HEK293 (cell line): Measurements from ENCODE around the gene PIK3AP1.

Experiments used
- BCL11A ChIP-seq: fragments of 450-650 bp; formaldehyde crosslinking; IDR thresholded peaks from 2 replicates; pipeline ENCODE4 v1.5.1; 2016; ENCODE audit warnings: low read depth, missing biosample characterization, missing genetic modification characterization
- MZF1 ChIP-seq: fragments of 450-650 bp; formaldehyde crosslinking; IDR thresholded peaks from 2 replicates; pipeline ENCODE4 v1.5.1; 2017; ENCODE audit warnings: missing biosample characterization, missing genetic modification characterization, borderline replicate concordance
- YY1 ChIP-seq: fragments of 450-650 bp; formaldehyde crosslinking; IDR thresholded peaks from 2 replicates; pipeline ENCODE4 v1.5.1; 2018; ENCODE audit warnings: missing biosample characterization, missing genetic modification characterization
- ZFP41 ChIP-seq: fragments of 450-650 bp; formaldehyde crosslinking; IDR thresholded peaks from 2 replicates; pipeline ENCODE4 v1.5.1; 2016; ENCODE audit warnings: missing biosample characterization, missing genetic modification characterization, borderline replicate concordance
- ZNF221 ChIP-seq: fragments of 450-650 bp; formaldehyde crosslinking; IDR thresholded peaks from 2 replicates; pipeline ENCODE4 v1.5.1; 2017; ENCODE audit warnings: missing biosample characterization, missing genetic modification characterization, borderline replicate concordance
- ZNF24 ChIP-seq: fragments of 450-650 bp; formaldehyde crosslinking; IDR thresholded peaks from 2 replicates; pipeline ENCODE4 v1.5.1; 2016; ENCODE audit warnings: missing biosample characterization, missing genetic modification characterization
- ZNF274 ChIP-seq, 2 experiments: fragments of 200-500 bp in 1 of 2; fragments of 450-650 bp in 1 of 2; sonication (Bioruptor generic) in 1 of 2; formaldehyde crosslinking in 1 of 2; IDR thresholded peaks; 2 replicates each; pipeline versions ENCODE4 v1.5.1 to v1.6.1; 2014 to 2016; ENCODE audit warnings: borderline replicate concordance in 1 of 2, inconsistent platforms in 1 of 2, low read length in 1 of 2, missing biosample characterization in 1 of 2, missing genetic modification characterization in 1 of 2
- ZNF335 ChIP-seq: fragments of 450-650 bp; formaldehyde crosslinking; conservative IDR thresholded peaks from 2 replicates; pipeline ENCODE4 v1.5.1; 2016; ENCODE audit warnings: missing biosample characterization, missing genetic modification characterization
- ZNF423 ChIP-seq: fragments of 450-650 bp; formaldehyde crosslinking; IDR thresholded peaks from 2 replicates; pipeline ENCODE4 v1.5.1; 2016; ENCODE audit warnings: missing biosample characterization, missing genetic modification characterization
- ZNF830 ChIP-seq: fragments of 450-650 bp; IDR thresholded peaks from 2 replicates; pipeline ENCODE4 v1.5.0; 2018; ENCODE audit warnings: missing biosample characterization, missing genetic modification characterization, low read depth, mild to moderate bottlenecking, moderate library complexity
- ZNF837 ChIP-seq: fragments of 450-650 bp; formaldehyde crosslinking; IDR thresholded peaks from 2 replicates; pipeline ENCODE4 v1.5.1; 2016; ENCODE audit warnings: missing biosample characterization, missing genetic modification characterization
- ZSCAN30 ChIP-seq: fragments of 450-650 bp; IDR thresholded peaks from 2 replicates; pipeline ENCODE4 v1.5.1; 2018; ENCODE audit warnings: missing biosample characterization, mild to moderate bottlenecking, missing genetic modification characterization, moderate library complexity
- TF ChIP-seq, protein P1 (sequence below): fragments of 450-650 bp; formaldehyde crosslinking; IDR thresholded peaks from 2 replicates; pipeline ENCODE4 v1.5.1; 2016; ENCODE audit warnings: missing biosample characterization, missing genetic modification characterization
- TF ChIP-seq, protein P2 (sequence below): fragments of 450-650 bp; formaldehyde crosslinking; optimal IDR thresholded peaks from 2 replicates; pipeline ENCODE3; 2016; ENCODE audit warnings: missing biosample characterization, mild to moderate bottlenecking, missing genetic modification characterization

DNA sequence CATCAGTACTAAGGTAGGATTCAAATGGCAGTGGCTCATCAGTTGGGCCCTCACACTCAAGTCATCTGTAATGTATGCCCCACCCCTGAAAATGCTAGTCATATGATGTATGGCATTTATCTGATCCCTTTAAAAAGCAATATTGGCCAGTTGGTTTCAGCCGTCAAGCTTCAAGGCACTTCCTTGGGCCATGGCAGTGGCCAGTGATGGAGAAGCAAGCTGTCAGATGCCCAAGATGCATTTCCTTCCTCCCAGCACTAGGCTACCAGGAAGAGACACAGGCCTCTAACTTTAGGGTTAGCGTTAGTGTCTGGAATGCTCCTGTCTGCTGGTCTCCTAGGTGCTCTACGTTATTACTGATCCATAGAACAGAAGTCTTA is 64.1 kb downstream of the PIK3AP1 start:
- TF ChIP-seq MZF1 (tag by site-specific recombination) (no peak), YY1 (tag by site-specific recombination) (no peak), BCL11A (tag by site-specific recombination) (no peak), ZNF335 (tag by site-specific recombination) (no peak), ZNF830 (tag by site-specific recombination) (no peak), ZNF423 (tag by site-specific recombination) (no peak), ZNF274 (IDR thresholded peaks at IDR 0.05; ENCODE audit: low read length) (no peak), ZNF274 (tag by site-specific recombination; IDR thresholded peaks at IDR 0.05; ENCODE audit: borderline replicate concordance) (no peak), ZFP41 (tag by site-specific recombination) (no peak), ZNF24 (tag by site-specific recombination) (no peak), ZNF837 (tag by site-specific recombination) (no peak), ZSCAN30 (tag by site-specific recombination) (no peak), ZNF221 (no peak)
- TF ChIP-seq, protein P1, sequence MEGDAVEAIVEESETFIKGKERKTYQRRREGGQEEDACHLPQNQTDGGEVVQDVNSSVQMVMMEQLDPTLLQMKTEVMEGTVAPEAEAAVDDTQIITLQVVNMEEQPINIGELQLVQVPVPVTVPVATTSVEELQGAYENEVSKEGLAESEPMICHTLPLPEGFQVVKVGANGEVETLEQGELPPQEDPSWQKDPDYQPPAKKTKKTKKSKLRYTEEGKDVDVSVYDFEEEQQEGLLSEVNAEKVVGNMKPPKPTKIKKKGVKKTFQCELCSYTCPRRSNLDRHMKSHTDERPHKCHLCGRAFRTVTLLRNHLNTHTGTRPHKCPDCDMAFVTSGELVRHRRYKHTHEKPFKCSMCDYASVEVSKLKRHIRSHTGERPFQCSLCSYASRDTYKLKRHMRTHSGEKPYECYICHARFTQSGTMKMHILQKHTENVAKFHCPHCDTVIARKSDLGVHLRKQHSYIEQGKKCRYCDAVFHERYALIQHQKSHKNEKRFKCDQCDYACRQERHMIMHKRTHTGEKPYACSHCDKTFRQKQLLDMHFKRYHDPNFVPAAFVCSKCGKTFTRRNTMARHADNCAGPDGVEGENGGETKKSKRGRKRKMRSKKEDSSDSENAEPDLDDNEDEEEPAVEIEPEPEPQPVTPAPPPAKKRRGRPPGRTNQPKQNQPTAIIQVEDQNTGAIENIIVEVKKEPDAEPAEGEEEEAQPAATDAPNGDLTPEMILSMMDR (tag by site-specific recombination): no peak
- TF ChIP-seq, protein P2, sequence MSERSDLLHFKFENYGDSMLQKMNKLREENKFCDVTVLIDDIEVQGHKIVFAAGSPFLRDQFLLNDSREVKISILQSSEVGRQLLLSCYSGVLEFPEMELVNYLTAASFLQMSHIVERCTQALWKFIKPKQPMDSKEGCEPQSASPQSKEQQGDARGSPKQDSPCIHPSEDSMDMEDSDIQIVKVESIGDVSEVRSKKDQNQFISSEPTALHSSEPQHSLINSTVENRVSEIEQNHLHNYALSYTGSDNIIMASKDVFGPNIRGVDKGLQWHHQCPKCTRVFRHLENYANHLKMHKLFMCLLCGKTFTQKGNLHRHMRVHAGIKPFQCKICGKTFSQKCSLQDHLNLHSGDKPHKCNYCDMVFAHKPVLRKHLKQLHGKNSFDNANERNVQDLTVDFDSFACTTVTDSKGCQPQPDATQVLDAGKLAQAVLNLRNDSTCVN (tag by site-specific recombination): no peak
